Measurements from ENCODE around the gene SACM1L.

Gene SACM1L

GRCh38 chr3:45786801-45787495 is 97.8 kb downstream of the SACM1L start:
- DNase-seq (ENCODE audit: low read depth) = no peak

- no peak for DNase-seq (ENCODE audit: low read depth)
Measured at GRCh38 chr3:45787551-45787950, 98.4 kb downstream of the SACM1L start.

DNA sequence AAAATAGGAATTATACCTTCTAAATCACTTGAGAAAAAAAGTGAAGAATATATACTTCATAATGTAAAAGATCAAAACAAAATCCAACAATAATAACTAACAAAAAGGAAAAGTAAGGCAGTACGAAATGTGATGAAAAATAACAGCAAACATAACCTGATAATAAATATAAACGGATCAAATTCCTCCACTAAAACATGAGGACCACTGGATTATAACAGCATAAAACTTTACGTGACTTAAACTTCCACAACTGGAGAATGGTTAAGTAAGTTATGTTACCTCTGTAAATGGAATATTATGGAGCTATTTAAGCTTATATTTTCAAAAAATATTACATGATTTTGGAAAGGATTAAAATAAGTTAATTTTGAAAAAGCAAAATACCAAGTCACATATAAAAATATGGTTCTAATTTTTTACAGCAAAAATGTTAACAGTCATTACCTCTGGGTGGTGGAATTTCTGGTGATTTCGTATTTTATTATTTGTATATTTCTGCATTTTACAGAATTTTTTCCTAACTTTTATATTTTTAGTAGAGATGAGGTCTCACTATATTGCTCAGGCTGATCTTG is 100.1 kb downstream of the SACM1L start:
- no peak for DNase-seq (ENCODE audit: low read depth)

GRCh38 chr3:45790596-45790995 is 101.4 kb downstream of the SACM1L start:
- no peak for DNase-seq (ENCODE audit: low read depth)

DNA sequence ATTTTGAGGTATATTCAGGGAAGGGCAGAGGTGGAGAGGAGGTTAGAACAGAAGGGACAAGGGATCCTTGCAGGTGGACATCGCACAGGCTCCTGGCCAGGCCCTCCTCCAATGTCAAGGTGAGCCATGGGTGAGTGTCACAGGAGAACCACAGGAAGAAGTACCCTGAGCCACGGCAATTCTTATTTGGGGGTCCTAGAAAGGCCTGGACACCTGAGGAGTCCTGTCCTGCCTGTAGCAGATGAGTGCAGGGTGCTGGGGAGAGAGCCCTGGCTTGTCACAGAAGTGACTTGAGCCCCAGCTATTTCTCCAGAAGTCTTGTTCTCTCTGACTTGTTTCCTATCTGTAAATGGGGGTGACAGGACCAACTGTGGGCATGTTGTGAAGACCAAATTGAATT is 102.8 kb downstream of the SACM1L start:
- DNase-seq (ENCODE audit: low read depth) = no peak

DNA sequence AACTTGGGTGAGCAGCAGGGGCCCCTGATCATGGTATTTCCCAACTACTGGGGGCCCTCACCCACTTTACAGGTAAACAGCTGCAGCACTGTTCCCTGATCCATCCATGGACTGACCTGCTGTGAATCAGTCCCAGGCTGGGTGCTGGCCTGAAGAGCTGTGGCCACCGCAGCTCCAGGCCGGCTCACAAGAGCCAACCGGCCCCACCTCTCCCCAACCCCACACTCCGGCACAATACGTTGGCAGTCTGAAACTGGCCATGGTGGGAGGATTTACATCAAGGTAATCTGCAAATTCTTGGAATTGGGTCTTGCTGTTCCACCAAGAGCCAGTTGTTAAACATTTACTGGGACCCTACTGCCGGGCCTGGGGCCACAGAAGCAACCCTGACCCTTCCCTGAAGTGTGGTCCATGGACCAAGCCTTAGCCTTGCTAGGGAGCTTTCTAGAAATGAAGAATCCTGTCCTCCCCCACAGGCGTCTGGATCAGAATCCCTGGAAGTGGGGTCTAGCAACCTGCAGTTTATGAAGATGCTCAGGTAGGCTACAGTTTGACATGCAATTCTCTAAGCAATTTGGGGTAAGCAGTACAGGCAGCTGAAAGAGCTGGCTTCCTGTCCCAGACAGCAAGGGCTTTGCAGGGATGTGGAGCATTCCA is 103.4 kb downstream of the SACM1L start:
- no peak for DNase-seq (ENCODE audit: low read depth)

GRCh38 chr3:45793482-45794176 is 104.4 kb downstream of the SACM1L start:
- no peak for DNase-seq (ENCODE audit: low read depth)

GRCh38 chr3:45794177-45794560 is 105.0 kb downstream of the SACM1L start:
- DNase-seq (ENCODE audit: low read depth) = no peak

GRCh38 chr3:45794660-45795059 is 105.5 kb downstream of the SACM1L start:
- DNase-seq (ENCODE audit: low read depth) = no peak
